Measurements from ENCODE around the gene CHFR.
A peak's percentile ranks its signal among the peaks of the same experiment; 100 is the strongest.
"Not testable (repeated sequence)": the region's sequence is repeated elsewhere in the genome, so short reads cannot be mapped to it uniquely, and the experiment has no call there.

Gene CHFR

GRCh38 chr12:132887513-132888351 lies at the start of gene CHFR:
CHFR (minus strand) TSS chr12:132887605; CDS start chr12:132887328, 277 bp downstream.
- Histone ChIP-seq H3K4me1 (ENCODE audit: insufficient read depth, low read length) (peaks cover 6% of the 10 kb centered on the region), H3K36me3 (ENCODE audit: insufficient read depth, low read length) (peaks cover 3% of the 10 kb centered on the region), H3K9me3 (ENCODE audit: control insufficient read depth, insufficient read depth, low read length) (no peaks in the 10 kb centered on the region; the same call in 1 of the 2 replicates), H3K9ac (ENCODE audit: low read depth, low read length) (peak within 1 kb of the TSS; percentile 90)

GRCh38 chr12:132936921-132937320 lies 49.5 kb upstream of the CHFR start:
- H3K36me3 ChIP-seq (ENCODE audit: insufficient read depth, low read length); H3K4me1 ChIP-seq (ENCODE audit: insufficient read depth, low read length); H3K9ac ChIP-seq (ENCODE audit: low read depth, low read length): not testable (repeated sequence)
- H3K9me3 ChIP-seq (ENCODE audit: control insufficient read depth, insufficient read depth, low read length): peaks cover 26% of the 10 kb centered on the region

DNA sequence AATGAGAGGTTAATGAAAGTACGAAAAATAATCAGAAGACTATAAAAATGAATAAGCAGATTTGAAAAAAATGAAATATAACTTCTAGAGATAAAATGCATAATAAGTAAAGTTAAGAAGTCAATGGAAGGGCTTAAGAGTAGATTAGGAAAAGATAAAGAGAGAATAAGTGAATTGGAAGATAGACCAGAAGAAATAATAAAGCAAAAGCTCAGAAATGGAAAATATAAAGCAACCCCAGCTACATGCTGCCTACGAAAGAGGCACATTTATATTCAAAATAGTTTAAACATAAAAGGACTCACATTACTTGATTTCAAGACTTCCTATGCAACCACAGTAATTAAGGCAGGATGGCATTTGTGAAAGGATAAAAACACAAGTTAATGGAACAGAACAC lies 48.8 kb upstream of the CHFR start:
- Histone ChIP-seq H3K9me3 (ENCODE audit: control insufficient read depth, insufficient read depth, low read length) (peaks cover 29% of the 10 kb centered on the region), H3K36me3 (ENCODE audit: insufficient read depth, low read length) (no peaks in the 10 kb centered on the region)

GRCh38 chr12:132926415-132926833 lies 39.0 kb upstream of the CHFR start:
- Histone ChIP-seq H3K9ac (ENCODE audit: low read depth, low read length) (no peak overlapping the region), H3K9me3 (ENCODE audit: control insufficient read depth, insufficient read depth, low read length) (peaks cover 50% of the 10 kb centered on the region), H3K36me3 (ENCODE audit: insufficient read depth, low read length) (peaks cover 6% of the 10 kb centered on the region; the same call in 1 of the 2 replicates), H3K4me1 (ENCODE audit: insufficient read depth, low read length) (no peaks in the 10 kb centered on the region)

More for the DNA sequence above, 48.8 kb upstream of the CHFR start:
- H3K4me1 ChIP-seq (ENCODE audit: insufficient read depth, low read length): no peaks in the 10 kb centered on the region
- H3K9ac ChIP-seq (ENCODE audit: low read depth, low read length): no peak overlapping the region

DNA sequence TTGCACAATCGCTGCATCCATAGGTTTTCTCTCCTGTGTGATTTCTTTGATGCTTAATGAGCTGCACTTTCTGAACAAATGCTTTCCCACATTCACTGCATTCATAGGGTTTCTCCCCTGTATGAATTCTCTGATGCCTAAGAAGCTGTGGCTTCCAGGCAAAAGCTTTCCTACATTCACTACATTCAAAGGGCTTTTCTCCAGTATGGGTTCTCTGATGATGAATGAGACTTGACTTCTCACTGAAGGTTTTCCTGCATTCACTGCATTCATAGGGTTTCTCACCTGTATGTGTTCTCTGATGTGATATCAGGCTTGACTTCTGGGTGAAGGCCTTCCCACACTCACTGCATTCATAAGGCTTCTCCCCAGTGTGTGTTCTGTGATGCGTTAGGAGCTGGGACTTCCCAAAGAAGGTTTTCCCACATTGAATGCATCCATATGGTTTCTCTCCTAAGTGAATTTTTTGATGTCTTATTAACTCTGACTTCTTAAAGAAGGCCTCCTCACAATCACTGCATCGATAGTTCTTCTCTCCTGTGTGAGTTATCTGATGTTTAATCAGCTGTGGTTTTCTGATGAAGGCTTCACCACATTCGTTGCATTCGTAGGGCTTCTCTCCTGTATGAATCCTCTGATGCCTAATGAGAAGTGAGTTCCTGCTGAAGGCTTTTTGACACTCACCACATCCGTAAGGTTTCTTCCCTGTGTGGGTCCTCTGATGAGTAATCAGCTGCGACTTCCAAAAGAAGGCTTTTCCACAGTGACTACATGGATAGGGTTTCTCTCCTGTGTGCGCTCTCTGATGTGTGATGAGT lies 38.4 kb upstream of the CHFR start:
- H3K9me3 ChIP-seq (ENCODE audit: control insufficient read depth, insufficient read depth, low read length): peaks cover 48% of the 10 kb centered on the region

GRCh38 chr12:132924356-132924755 lies 37.0 kb upstream of the CHFR start:
- Histone ChIP-seq H3K9me3 (ENCODE audit: control insufficient read depth, insufficient read depth, low read length) (peaks cover 44% of the 10 kb centered on the region), H3K36me3 (ENCODE audit: insufficient read depth, low read length) (peaks cover 6% of the 10 kb centered on the region; the same call in 1 of the 2 replicates), H3K9ac (ENCODE audit: low read depth, low read length) (no peak overlapping the region), H3K4me1 (ENCODE audit: insufficient read depth, low read length) (no peaks in the 10 kb centered on the region)

More for the DNA sequence above, 38.4 kb upstream of the CHFR start:
- Histone ChIP-seq H3K36me3 (ENCODE audit: insufficient read depth, low read length) (peaks cover 6% of the 10 kb centered on the region; the same call in 1 of the 2 replicates), H3K9ac (ENCODE audit: low read depth, low read length) (no peak overlapping the region), H3K4me1 (ENCODE audit: insufficient read depth, low read length) (no peaks in the 10 kb centered on the region)

- H3K9ac ChIP-seq (ENCODE audit: low read depth, low read length): no peak overlapping the region
- H3K9me3 ChIP-seq (ENCODE audit: control insufficient read depth, insufficient read depth, low read length): peaks cover 50% of the 10 kb centered on the region
- H3K4me1 ChIP-seq (ENCODE audit: insufficient read depth, low read length): no peaks in the 10 kb centered on the region
- H3K36me3 ChIP-seq (ENCODE audit: insufficient read depth, low read length): peaks cover 6% of the 10 kb centered on the region; the same call in 1 of the 2 replicates
Observed at GRCh38 chr12:132923356-132923909, 36.0 kb upstream of the CHFR start.

- H3K4me1 ChIP-seq (ENCODE audit: insufficient read depth, low read length): no peaks in the 10 kb centered on the region
- peaks cover 54% of the 10 kb centered on the region for H3K9me3 ChIP-seq (ENCODE audit: control insufficient read depth, insufficient read depth, low read length)
Observed at GRCh38 chr12:132922676-132923075, 35.3 kb upstream of the CHFR start.

GRCh38 chr12:132921685-132922084 lies 34.3 kb upstream of the CHFR start:
- Histone ChIP-seq H3K9me3 (ENCODE audit: control insufficient read depth, insufficient read depth, low read length) (peaks cover 49% of the 10 kb centered on the region), H3K4me1 (ENCODE audit: insufficient read depth, low read length) (no peaks in the 10 kb centered on the region), H3K36me3 (ENCODE audit: insufficient read depth, low read length) (peaks cover 6% of the 10 kb centered on the region; the same call in 1 of the 2 replicates)

More at GRCh38 chr12:132922676-132923075, 35.3 kb upstream of the CHFR start:
- H3K9ac ChIP-seq (ENCODE audit: low read depth, low read length): no peak overlapping the region
- peaks cover 6% of the 10 kb centered on the region; the same call in 1 of the 2 replicates for H3K36me3 ChIP-seq (ENCODE audit: insufficient read depth, low read length)

GRCh38 chr12:132918680-132919079 lies 31.3 kb upstream of the CHFR start:
- H3K36me3 ChIP-seq (ENCODE audit: insufficient read depth, low read length): no peaks in the 10 kb centered on the region
- H3K9ac ChIP-seq (ENCODE audit: low read depth, low read length): no peak overlapping the region
- no peaks in the 10 kb centered on the region for H3K4me1 ChIP-seq (ENCODE audit: insufficient read depth, low read length)
- H3K9me3 ChIP-seq (ENCODE audit: control insufficient read depth, insufficient read depth, low read length): peaks cover 29% of the 10 kb centered on the region

More at GRCh38 chr12:132921685-132922084, 34.3 kb upstream of the CHFR start:
- no peak overlapping the region for H3K9ac ChIP-seq (ENCODE audit: low read depth, low read length)

DNA sequence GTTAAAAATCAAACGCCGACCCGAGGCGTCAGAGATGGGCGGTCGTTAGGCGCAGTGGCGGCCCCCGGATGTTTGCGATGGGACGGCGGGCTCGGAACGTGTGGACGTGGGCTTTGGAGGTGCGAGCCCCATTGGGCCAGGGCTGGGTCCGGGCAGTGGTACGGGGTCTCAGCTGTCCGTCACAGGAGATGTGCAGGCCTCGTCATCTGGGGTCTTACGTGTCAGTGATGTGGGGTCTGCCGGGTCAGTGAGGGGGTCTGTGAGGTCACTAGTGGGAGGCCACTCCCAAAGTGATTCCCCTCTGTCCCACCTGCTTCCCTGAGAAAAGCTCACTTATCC lies 21.6 kb upstream of the CHFR start:
- H3K9ac ChIP-seq (ENCODE audit: low read depth, low read length): peak overlapping the region; percentile 62
- no peaks in the 10 kb centered on the region for H3K4me1 ChIP-seq (ENCODE audit: insufficient read depth, low read length)
- H3K36me3 ChIP-seq (ENCODE audit: insufficient read depth, low read length): no peaks in the 10 kb centered on the region
- peaks cover 11% of the 10 kb centered on the region; the same call in 1 of the 2 replicates for H3K9me3 ChIP-seq (ENCODE audit: control insufficient read depth, insufficient read depth, low read length)

GRCh38 chr12:132908145-132909029 lies 21.0 kb upstream of the CHFR start:
- H3K36me3 ChIP-seq (ENCODE audit: insufficient read depth, low read length): no peaks in the 10 kb centered on the region
- peak overlapping the region; percentile 62 for H3K9ac ChIP-seq (ENCODE audit: low read depth, low read length)
- H3K4me1 ChIP-seq (ENCODE audit: insufficient read depth, low read length): no peaks in the 10 kb centered on the region
- peaks cover 5% of the 10 kb centered on the region; the same call in 1 of the 2 replicates for H3K9me3 ChIP-seq (ENCODE audit: control insufficient read depth, insufficient read depth, low read length)

DNA sequence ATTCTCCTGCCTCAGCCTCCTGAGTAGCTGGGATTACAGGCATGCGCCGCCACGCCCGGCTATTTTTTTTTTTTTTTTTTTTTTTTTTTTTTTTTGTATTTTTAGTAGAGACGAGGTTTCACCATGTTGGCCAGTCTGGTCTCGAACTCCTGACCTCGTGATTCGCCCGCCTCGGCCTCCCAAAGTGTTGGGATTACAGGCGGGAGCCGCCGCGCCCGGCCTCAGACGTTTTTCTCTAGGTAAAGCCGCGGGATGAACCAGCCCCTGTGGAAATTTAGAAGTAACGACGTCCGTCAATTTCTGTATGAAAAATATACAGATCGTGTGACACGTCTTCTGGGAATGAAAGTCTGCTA lies 20.4 kb upstream of the CHFR start:
- H3K9ac ChIP-seq (ENCODE audit: low read depth, low read length): peak overlapping the region; percentile 62; the same call in 1 of the 2 replicates
- H3K9me3 ChIP-seq (ENCODE audit: control insufficient read depth, insufficient read depth, low read length); H3K36me3 ChIP-seq (ENCODE audit: insufficient read depth, low read length); H3K4me1 ChIP-seq (ENCODE audit: insufficient read depth, low read length): not testable (repeated sequence)

Measured in ES-I3 (cell line).